AG10803 (cell line): ENCODE data around the gene PARD6B.
"Not testable (repeated sequence)": the region's sequence is repeated elsewhere in the genome, so short reads cannot be mapped to it uniquely, and the experiment has no call there.

ENCODE experiments used
- DNase-seq: peaks from one replicate; pipeline ENCODE4 v3.0.0; 2010; ENCODE audit warnings: low read depth
- H3K4me3 ChIP-seq: 2 replicates; pipeline ENCODE4 v1.5.1; 2011; ENCODE audit warnings: mild to moderate bottlenecking, low read length, control low read depth
- TF ChIP-seq, protein P1 (sequence below): conservative IDR thresholded peaks from 2 replicates; pipeline ENCODE4 v1.5.1; 2011; ENCODE audit warnings: mild to moderate bottlenecking, low read length, control low read depth, inconsistent platforms

PARD6B gene

DNA sequence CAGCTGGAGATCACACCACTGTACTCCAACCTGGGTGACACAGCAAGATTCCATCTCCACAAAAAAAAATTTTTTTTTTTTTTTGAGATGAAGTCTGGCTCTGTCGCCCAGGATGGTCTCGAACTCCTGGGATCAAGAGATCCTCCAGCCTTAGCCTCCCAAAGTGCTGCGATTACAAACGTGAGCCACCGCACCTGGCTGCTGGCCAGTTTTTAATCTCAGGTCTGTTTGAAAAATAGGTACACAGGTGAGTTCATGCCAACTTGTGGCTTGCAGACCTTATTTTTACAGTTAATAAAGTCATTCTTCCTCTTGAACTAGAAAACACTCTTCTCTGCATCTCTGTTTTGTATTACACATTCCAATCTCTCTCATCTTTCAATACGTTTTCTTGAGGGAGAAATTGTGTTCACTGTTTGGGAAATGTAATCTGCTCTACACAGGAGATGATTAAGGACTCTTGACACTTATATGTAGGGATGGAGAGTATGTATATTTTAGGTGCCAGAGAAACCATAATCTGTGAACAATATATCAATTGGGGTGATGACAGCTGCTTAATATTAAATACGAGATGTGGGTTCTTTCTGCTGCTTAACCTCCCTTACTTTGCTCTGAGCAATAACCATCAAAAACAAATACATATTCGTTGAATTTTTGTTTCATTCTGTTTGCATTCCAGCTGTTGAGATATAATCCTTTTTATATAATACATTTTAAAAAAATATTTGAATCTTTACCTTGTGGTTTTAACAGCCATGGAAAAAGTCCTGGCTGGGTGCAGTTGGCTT is 22.3 kb upstream of the PARD6B start:
- H3K4me3 ChIP-seq: no peak overlapping the region
- DNase-seq: peak; percentile 56
- TF ChIP-seq, protein P1, sequence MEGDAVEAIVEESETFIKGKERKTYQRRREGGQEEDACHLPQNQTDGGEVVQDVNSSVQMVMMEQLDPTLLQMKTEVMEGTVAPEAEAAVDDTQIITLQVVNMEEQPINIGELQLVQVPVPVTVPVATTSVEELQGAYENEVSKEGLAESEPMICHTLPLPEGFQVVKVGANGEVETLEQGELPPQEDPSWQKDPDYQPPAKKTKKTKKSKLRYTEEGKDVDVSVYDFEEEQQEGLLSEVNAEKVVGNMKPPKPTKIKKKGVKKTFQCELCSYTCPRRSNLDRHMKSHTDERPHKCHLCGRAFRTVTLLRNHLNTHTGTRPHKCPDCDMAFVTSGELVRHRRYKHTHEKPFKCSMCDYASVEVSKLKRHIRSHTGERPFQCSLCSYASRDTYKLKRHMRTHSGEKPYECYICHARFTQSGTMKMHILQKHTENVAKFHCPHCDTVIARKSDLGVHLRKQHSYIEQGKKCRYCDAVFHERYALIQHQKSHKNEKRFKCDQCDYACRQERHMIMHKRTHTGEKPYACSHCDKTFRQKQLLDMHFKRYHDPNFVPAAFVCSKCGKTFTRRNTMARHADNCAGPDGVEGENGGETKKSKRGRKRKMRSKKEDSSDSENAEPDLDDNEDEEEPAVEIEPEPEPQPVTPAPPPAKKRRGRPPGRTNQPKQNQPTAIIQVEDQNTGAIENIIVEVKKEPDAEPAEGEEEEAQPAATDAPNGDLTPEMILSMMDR: no peak

DNA sequence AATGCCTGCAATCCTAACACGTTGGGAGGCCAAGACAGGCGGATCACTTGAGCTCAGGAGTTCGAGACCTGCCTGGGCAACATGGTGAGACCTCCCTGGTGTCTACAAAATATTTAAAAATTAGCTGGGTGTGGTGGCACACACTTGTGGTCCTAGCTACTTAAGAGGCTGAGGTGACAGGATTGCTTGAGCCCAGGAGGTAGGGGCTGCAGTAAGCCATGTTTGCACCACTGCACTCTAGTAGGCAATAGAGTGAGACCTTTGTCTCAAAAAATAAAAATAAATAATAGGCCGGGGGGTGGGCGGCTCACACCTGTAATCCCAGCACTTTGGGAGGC is 21.8 kb upstream of the PARD6B start:
- TF ChIP-seq, protein P1: no peak
- no peak for DNase-seq
- H3K4me3 ChIP-seq: no peak overlapping the region

DNA sequence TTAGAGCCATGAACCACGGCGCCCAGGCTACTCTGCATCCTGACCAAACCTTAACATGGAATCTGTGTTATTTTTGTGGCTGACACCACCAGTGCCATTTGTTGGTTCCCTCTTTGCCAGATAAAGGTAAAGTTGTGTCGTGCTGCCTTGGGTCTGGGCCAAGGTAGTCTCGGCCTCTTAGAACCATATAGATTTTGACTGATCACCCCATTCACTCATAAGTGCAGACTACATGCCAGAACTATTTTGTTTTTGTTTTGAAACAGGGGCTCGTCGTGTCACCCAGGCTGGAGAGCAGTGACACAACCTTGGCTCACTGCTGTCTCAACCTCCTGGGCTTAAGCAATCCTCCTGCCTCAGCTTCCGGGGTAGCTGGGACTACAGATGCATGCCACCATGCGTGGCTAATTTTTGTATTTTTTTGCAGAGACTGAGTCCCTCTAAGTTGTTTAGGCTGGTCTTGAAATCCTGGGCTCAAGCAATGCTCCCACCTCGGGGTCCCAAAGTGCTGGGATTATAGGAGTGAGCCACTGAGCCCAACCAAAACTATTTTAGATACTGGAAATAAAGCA is 20.8 kb upstream of the PARD6B start:
- TF ChIP-seq, protein P1: no peak
- DNase-seq: peak; percentile 74
- H3K4me3 ChIP-seq: no peak overlapping the region

DNA sequence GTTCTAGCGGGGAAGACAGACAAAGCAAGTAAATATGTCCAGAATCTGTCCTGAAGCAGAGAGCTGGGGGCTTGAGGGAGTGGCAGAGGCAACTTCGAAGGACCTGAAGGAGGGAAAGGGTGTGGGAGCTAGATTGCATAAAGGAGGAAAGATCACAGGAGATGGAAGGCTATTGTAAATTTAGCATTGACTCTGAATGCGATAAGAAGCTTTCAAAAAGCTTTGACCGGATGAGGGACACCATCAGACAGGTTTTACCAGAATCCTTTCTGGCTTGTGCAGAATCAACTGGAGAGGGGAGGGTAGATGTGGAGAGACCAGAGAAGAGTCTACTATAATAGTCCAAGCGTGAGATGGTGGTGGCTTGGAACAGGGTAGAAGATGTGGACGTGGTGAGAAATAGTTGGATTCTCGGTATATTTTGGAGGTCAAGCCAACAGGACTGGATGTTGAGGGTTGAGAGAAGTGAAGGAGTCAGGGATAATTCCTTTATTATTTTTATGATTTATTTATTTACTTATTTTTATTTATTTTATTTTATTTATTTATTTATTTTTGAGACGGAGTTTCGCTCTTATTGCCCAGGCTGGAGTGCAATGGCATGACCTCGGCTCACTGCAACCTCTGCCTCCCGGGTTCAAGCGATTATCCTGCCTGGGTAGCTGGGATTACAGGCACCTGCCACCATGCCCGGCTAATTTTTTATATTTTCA is 20.1 kb upstream of the PARD6B start:
- no peak overlapping the region for H3K4me3 ChIP-seq
- no peak for DNase-seq

DNA sequence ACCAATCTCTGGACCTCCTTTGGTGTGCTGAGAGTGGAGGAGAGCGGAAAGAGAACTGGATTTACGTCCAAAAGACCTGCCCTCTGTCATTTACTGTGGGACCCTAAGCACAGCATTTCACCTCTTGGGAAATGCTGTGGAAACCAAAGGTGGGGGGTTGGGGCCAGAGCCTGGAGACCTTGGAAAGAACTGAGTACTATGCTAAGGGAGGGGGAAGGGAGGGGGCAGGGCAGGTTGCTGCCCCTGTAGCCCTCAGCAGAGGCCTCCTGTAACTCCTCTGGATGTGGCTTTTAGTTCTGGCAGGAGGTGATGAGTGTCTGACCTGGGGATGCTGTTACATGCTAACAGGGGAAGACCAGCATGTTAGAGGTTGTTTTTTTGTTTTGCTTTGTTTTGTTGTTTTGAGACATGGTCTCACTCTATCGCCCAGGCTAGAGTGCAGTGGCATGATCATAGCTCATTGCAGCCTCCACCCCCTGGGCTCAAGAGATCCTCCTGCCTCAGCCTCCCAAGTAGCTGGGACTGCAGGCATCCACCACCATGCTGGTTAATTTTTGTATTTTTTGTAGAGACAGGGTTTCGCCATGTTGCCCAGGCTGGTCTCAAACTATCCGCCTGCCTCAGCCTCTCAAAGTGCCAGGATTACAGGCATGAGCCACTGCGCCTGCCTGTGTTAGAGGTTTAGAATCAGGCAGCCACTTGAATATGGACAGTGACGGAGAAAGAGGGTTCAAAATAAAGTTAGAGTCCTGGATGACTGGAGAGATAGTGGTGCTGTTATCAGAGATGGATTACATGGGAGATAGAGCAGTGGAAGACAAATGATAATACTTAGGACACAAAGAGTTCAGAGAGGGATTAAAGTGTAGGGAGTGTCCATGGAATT is 18.4 kb upstream of the PARD6B start:
- TF ChIP-seq, protein P1: no peak
- DNase-seq: no peak
- H3K4me3 ChIP-seq: no peak overlapping the region

More for the DNA sequence above, 20.1 kb upstream of the PARD6B start:
- TF ChIP-seq, protein P1: no peak

DNA sequence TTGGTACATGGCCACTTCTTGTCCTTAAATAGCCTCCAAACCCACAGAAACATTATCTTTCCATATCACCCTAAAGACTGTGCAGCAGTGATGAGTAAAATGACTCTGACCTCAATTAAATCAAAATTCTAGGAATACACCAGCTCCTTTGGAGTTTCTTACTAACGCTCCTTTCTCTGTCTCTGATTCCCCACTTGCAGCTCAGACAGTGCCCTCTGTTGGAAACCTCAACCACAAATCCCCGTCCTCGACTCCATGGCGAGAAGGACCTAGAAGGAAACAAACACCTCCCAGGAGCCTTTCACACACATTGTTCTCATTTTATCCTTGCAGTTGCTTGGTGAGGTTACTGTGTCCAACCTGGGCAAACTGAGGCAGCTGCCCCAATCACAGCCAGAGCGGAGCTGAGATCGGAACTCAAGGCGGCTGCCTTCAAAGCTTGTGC is 17.7 kb upstream of the PARD6B start:
- no peak overlapping the region for H3K4me3 ChIP-seq
- TF ChIP-seq, protein P1: peak; percentile 73
- DNase-seq: peak; percentile 65

DNA sequence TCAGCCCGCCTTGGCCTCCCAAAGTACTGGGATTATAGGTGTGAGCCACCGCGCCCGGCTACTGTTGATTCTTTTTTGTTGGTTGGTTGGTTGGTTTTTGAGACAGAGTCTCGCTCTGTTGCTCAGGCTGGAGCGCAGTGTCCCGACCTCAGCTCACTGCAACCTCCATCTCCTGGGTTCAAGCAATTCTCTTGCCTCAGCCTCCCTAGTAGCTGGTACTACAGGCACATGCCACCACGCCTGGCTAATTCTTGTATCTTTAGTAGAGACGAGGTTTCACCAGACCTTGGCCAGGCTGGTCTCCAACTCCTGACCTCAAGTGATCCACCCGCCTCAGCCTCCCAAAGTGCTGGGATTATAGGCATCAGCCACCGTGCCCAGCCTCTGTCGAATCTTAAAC is 17.0 kb upstream of the PARD6B start:
- not testable (repeated sequence) for DNase-seq, H3K4me3 ChIP-seq
